Suprapubic skin (tissue), 4 donors: Measurements from ENCODE around the gene PCBP3.

Experiments
- CTCF ChIP-seq, 2 donors: fragments of 200-600 bp in 1 of 2; fragments of 450-650 bp in 1 of 2; sonication (generic) in 1 of 2; IDR thresholded peaks; one replicate each; pipeline ENCODE4 v1.5.1; 2016 to 2019; ENCODE audit warnings: antibody characterized with exemption in 2 of 2, mild to moderate bottlenecking in 1 of 2, moderate library complexity in 1 of 2
- POLR2A ChIP-seq, 2 donors: fragments of 450-650 bp; IDR thresholded peaks; one replicate each; pipeline ENCODE4 v1.6.1; 2017; ENCODE audit warnings: antibody characterized with exemption in 2 of 2, mild to moderate bottlenecking in 2 of 2, moderate library complexity in 2 of 2
- POLR2AphosphoS5 ChIP-seq, 3 donors: sonication (generic); formaldehyde crosslinking; IDR thresholded peaks; one replicate each; pipeline ENCODE4 v1.6.1; 2017; ENCODE audit warnings: antibody characterized with exemption in 3 of 3

- TF ChIP-seq CTCF (IDR thresholded peaks at IDR 0.05) (no peak), POLR2A (IDR thresholded peaks at IDR 0.05) (no peak), POLR2AphosphoS5 (IDR thresholded peaks at IDR 0.05) (no peak)
Measured at GRCh38 chr21:45846373-45847160, 203.0 kb downstream of the PCBP3 start.
